ENCODE measurements around the gene CCDC57.

CCDC57 gene

DNA sequence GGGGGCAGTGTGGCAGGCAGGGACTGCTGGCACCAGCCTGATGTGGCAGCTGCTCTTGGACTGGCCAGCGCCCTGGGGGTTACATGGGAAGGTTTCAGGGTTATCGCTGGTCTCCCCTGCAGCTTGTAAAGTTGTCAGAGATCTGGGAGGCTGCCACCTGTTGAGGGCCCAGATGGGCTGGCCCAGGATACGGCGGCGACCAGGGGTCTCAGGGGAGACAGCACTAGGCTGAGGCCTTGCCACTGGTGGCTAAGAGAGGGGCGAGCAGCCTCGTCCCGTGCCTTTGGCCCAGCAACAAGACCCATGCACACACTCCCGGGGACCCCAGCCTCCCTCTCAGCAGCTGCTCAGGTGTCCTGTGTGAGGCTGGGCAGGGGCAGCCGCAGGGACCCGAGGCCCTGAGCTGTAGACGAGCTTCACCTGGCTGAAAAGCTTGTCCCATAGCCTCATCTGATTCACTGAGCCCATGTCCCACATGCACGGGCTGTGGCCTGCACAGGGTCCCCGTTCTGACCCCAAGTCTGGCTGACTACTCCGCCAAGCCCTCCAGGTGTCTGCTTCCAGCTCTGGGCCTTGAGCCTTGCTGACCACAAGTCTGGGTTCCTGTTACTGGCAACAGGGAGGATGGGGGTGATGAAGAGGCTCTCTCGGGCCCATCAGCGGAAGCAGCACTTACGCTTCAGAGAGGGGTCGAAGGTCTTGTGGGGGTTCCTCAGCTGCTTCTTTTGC, 153.2 kb downstream of the CCDC57 start:
- DNase-seq = no peak

DNA sequence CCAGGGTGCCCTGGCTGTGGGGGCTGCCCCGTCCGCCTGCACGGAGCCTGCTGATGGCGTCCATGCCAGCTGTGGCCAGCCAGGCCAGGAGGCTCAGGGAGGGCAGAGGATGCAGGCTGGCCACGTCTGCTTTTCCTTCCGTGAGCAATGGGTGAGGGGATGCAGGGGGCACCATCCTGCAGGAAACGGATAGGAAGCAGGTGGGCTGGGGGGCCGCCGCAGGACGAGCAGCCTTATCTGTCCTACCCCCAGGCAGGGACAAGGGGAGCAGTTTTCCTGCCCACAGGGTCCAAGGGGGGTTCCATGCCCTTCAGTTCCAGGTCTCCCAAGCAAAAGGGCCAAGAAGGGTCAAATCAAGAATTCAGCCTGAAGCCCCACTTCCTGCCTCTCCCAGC, 153.8 kb downstream of the CCDC57 start:
- DNase-seq = no peak

DNA sequence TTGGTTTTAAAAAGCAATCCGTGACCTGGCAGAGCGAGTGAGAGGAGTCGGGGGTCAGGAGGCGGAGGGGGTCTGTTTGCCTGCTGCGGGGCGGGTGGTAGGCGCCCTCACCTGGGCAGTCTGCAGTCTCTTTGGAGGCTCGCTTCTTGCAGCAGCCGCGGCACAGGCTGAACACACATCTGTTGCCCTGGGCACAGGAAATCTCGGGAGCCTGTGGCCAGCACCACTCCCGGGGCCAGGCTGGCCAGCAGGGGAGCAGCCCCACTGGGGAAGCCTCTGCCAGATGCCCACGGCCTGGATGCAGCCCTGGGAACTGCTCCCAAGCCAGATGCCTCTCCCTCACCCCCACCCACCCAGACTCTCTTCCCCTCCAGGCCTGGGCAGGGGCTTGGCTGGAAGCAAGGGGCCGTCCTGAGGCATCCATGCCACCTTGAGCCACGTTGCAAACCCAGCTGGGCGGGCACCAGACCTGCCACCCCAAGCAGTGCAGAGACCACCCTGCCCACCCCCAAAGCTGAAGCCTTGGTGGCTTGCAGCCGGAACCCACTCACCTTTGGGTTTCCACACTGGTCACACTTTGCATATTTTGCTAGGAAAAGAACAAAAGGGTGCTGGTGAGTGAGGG, 154.3 kb downstream of the CCDC57 start:
- DNase-seq = no peak

GRCh38 chr17:82056729-82057621, 155.7 kb downstream of the CCDC57 start:
- DNase-seq = no peak

DNA sequence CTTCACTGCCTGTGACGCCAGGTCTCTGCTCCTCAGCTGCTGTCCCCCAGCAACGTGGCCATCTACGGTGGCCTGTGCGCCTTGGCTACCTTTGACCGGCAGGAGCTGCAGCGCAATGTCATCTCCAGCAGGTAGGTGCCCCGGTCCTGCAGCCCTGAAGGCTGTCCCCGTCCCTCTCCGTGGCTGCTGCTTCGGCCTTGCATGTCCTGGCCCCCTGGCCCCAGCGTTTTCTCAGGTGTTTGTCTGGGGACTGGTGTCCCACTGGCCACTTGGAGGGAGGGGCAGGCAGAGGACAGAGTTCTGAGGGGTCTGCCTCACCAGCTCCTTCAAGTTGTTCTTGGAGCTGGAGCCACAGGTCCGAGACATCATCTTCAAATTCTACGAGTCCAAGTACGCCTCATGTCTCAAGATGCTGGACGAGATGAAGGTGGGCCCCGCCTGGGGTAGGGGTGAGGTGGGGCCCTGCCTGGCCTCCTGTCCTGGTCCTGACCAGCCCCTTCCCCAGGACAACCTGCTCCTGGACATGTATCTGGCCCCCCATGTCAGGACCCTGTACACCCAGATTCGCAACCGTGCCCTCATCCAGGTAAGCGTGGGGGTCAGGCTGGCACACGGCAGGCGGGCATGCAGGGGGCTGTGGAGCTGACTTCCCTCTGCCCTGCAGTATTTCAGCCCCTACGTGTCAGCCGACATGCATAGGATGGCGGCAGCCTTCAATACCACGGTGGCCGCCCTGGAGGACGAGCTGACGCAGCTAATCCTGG, 156.5 kb downstream of the CCDC57 start:
- DNase-seq = no peak

GRCh38 chr17:82055023-82055964, 157.3 kb downstream of the CCDC57 start:
- no peak for DNase-seq

DNA sequence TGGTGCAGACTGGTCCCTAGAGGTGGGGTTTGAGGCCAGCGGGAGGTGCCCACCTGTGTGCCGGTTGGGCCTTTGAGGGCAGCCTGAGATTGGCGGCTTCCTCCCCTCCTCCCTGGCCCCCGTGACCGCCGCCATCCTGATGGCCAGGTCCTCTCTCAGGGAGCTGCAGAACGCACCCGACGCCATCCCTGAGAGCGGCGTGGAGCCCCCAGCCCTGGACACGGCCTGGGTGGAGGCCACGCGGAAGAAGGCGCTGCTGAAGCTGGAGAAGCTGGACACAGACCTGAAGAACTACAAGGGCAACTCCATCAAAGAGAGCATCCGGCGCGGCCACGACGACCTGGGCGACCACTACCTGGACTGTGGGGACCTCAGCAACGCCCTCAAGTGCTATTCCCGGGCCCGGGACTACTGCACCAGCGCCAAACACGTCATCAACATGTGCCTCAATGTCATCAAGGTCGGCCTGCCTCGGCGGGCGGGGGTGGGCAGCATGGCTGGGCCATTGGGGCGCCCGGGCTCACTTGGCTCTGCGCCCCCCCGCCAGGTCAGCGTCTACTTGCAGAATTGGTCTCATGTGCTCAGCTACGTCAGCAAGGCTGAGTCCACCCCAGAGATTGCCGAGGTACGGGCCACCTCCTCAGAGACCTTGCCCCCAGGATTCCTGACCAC, 158.2 kb downstream of the CCDC57 start:
- no peak for DNase-seq

- no peak for DNase-seq
Measured at GRCh38 chr17:82053556-82054263, 158.9 kb downstream of the CCDC57 start.

DNA sequence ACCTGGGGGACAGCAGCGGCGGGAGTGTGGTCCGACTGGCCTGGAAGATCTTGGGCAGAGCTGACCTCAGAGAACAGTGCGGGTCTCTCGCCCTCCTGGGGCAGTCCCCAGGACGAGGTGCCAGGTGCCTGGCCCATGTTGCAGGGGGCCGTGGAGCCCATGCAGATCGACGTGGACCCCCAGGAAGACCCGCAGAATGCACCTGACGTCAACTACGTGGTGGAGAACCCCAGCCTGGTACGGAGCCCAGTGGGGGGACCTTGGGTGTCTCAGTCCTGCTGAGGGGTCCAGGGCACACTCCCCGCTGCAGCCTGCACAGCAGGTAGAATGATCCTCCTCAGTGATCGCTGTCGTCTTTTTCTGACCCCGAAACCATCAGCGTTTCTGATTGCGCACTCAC, 159.5 kb downstream of the CCDC57 start:
- DNase-seq = no peak

DNA sequence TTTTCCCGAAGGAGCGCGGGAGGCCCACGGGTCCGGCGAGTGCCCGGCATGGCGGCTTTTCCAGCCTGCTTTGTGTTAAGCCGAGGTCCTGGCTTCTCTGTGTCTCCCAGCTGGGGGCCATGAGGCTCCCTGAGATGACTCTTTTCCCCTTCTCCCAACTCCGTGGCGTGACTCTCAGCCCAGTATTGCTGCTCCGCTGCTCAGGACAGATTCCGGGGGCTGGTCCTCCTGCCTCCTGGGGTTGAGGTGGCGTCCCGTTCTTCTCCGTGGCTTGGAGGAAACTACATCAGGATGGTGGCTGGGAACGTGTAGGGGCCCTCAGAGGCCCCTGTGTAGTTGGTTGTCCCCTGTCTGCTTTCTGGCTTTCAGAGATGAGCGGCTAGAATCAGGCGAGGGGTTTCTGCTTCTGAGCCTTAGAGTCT, 160.0 kb downstream of the CCDC57 start:
- no peak for DNase-seq

- DNase-seq = peak; percentile 62 to 82 (median 74)
Measured at GRCh38 chr17:82051776-82052637, 160.6 kb downstream of the CCDC57 start, which contains the start of the genes GPS1 and RFNG. Gene GPS1, plus strand, starts transcription at chr17:82051898. Its CDS starts 34 bp downstream, at chr17:82051932. Gene RFNG, minus strand, starts transcription at chr17:82051811. Its CDS starts 45 bp downstream, at chr17:82051766.

All from T-helper 1 cell (primary cell).